NCI-H128 (cell line): Measurements from ENCODE around the gene DEF6.

Experiments used
- DNase-seq: peaks from one replicate; lab custom pipeline; 2025; ENCODE audit not compliant: unreplicated experiment; lab: John Stamatoyannopoulos, UW

Gene DEF6

GRCh38 chr6:35370124-35370741, 72.6 kb downstream of the DEF6 start:
- no peak for DNase-seq

- DNase-seq = no peak
Measured at GRCh38 chr6:35370785-35371493, 73.3 kb downstream of the DEF6 start.
